ENCODE results near the gene MPG.

GRCh38 chr16:133716-134115 is 55.7 kb downstream of the MPG start:
- TF ChIP-seq CEBPB (IDR thresholded peaks at IDR 0.05) (no peak), NFIC (IDR thresholded peaks at IDR 0.05) (no peak), TAF1 (IDR thresholded peaks at IDR 0.05; ENCODE audit: low read depth) (no peak), TEAD4 (IDR thresholded peaks at IDR 0.05) (no peak), REST (IDR thresholded peaks at IDR 0.05; ENCODE audit: low read depth) (no peak), RAD21 (IDR thresholded peaks at IDR 0.05; ENCODE audit: low read depth) (no peak), EP300 (IDR thresholded peaks at IDR 0.05; ENCODE audit: borderline replicate concordance) (no peak), MAX (IDR thresholded peaks at IDR 0.05) (no peak), TCF12 (IDR thresholded peaks at IDR 0.05; ENCODE audit: low read depth) (no peak), CREB1 (IDR thresholded peaks at IDR 0.05; ENCODE audit: low read depth) (no peak), YY1 (IDR thresholded peaks at IDR 0.05; ENCODE audit: low read depth) (no peak)
- TF ChIP-seq, protein P1, sequence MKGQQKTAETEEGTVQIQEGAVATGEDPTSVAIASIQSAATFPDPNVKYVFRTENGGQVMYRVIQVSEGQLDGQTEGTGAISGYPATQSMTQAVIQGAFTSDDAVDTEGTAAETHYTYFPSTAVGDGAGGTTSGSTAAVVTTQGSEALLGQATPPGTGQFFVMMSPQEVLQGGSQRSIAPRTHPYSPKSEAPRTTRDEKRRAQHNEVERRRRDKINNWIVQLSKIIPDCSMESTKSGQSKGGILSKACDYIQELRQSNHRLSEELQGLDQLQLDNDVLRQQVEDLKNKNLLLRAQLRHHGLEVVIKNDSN (IDR thresholded peaks at IDR 0.05): no peak

Data from Ishikawa (cell line).